Thymus (tissue), 11 donors: ENCODE results near the gene MRPL27. TPM values are rescaled to one million over a fixed set of nuclear protein-coding genes. Genes with fewer than 3 reads are reported as not detected.

Experiments used
- DNase-seq, 9 donors: peaks; one replicate each; pipeline ENCODE4 v3.0.0-alpha.2; 2013; ENCODE audit warnings: low spot score in 9 of 9, low read depth in 6 of 9, missing footprints in 1 of 9
- H3K27ac ChIP-seq, 2 donors: one replicate each; pipeline ENCODE4 v1.5.1; 2013; ENCODE audit warnings: control low read depth in 1 of 2, low read depth in 1 of 2, low read length in 1 of 2, mild to moderate bottlenecking in 1 of 2, moderate library complexity in 1 of 2
- H3K27me3 ChIP-seq, 2 donors: one replicate each; pipeline ENCODE4 v1.5.1; 2013; ENCODE audit warnings: low read length in 1 of 2; ENCODE audit not compliant: control insufficient read depth in 2 of 2, insufficient read depth in 1 of 2
- H3K36me3 ChIP-seq, 2 donors: one replicate each; pipeline ENCODE4 v1.5.1; 2013; ENCODE audit warnings: low read length in 1 of 2, mild to moderate bottlenecking in 1 of 2, moderate library complexity in 1 of 2; ENCODE audit not compliant: control insufficient read depth in 2 of 2, insufficient read depth in 2 of 2
- H3K4me1 ChIP-seq, 2 donors: one replicate each; pipeline ENCODE4 v1.5.1; 2013; ENCODE audit warnings: low read length in 2 of 2; ENCODE audit not compliant: control insufficient read depth in 2 of 2, insufficient read depth in 2 of 2
- H3K4me3 ChIP-seq, 2 donors: one replicate each; pipeline ENCODE4 v1.5.1; 2013; ENCODE audit warnings: low read length in 2 of 2, control low read depth in 1 of 2, mild to moderate bottlenecking in 1 of 2
- H3K9me3 ChIP-seq, 2 donors: one replicate each; pipeline ENCODE4 v1.5.1; 2013; ENCODE audit warnings: low read length in 1 of 2, mild to moderate bottlenecking in 1 of 2; ENCODE audit not compliant: control insufficient read depth in 2 of 2, insufficient read depth in 1 of 2
- WGBS: extraction: QIAGEN DNeasy Blood & Tissue Kit; methylation state at CpG from one replicate; pipeline ENCODE4 v1.1.7; 2013; 5-methylcytosine and 5-hydroxymethylcytosine counted together
- polyA plus RNA-seq: library from polyadenylated mRNA; stranded (reverse); fragments of 200-250 nt; gene quantifications from one replicate; pipeline ENCODE4 v1.2.3, GENCODE V29; 2013
- total RNA-seq: library from RNA; stranded (reverse); fragments of 120-200 nt; gene quantifications from one replicate; pipeline ENCODE4 v1.2.4, GENCODE V29; 2013
- donor health status: healthy.

Gene MRPL27
- total and polyA plus RNA-seq, 2 donors = 69.2 to 85.9 TPM

GRCh38 chr17:50359005-50359699 lies 13.8 kb downstream of the MRPL27 start:
- Histone ChIP-seq H3K36me3 (peaks cover 67 to 76% of the 10 kb centered on the region in 2 donors), H3K9me3 (no peaks in the 10 kb centered on the region), H3K4me1 (peaks cover 0 to 22% of the 10 kb centered on the region in 2 donors), H3K4me3 (no peak overlapping the region), H3K27me3 (no peaks in the 10 kb centered on the region), H3K27ac (no peak overlapping the region)
- WGBS = 95% methylated on average over 5 of the region's 5 CpGs
- no peak for DNase-seq

DNA sequence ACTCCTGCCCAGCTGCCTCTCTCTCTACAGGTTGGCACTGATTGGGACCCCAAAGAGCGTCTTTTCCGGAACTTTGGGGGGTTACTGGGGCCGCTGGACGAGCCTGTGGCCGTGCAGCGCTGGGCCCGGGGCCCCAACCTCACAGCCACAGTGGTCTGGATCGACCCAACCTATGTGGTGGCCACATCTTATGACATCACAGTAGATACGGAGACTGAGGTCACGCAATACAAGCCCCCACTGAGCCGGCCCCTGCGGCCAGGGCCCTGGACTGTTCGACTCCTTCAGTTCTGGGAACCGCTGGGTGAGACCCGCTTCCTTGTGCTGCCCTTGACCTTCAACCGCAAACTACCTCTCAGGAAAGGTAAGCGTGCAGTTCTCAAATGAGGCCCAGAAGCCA lies 14.8 kb downstream of the MRPL27 start:
- WGBS = 98% methylated on average over 17 of the region's 17 CpGs
- DNase-seq = no peak
- no peak overlapping the region for H3K27ac ChIP-seq
- H3K9me3 ChIP-seq = no peaks in the 10 kb centered on the region
- H3K36me3 ChIP-seq = peaks cover 73 to 80% of the 10 kb centered on the region in 2 donors
- H3K27me3 ChIP-seq = no peaks in the 10 kb centered on the region
- no peak overlapping the region for H3K4me3 ChIP-seq
- H3K4me1 ChIP-seq = peaks cover 0 to 22% of the 10 kb centered on the region in 2 donors

DNA sequence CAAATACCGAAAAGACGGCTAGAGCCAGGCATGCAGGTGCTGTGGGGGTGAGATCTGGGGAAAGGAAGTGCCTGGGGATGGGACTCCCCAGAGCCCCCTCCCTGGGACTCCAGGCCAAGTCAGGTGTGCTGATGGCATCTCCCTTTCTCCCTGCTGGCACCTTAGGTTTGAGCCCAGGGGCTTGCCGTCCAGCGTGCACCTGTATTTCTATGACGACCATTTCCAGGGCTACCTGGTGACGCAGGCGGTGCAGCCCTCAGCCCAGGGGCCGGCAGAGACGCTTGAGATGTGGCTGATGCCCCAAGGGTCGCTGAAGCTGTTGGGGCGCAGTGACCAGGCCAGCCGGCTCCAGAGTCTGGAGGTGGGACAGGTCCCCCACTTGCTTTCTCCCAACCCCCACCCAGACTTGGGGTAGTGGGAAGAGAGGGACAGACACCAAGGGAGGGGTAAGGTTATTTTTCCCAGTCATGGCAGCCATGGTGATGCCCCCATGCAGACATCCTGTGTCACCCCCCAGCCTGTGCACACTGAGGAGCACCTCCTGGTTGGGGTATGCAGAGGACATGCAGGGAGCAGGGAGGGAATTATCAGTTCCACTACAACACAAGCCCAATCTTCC lies 16.0 kb downstream of the MRPL27 start:
- no peaks in the 10 kb centered on the region for H3K9me3 ChIP-seq
- H3K27ac ChIP-seq = no peak overlapping the region
- 98% methylated on average over 12 of the region's 12 CpGs for WGBS
- H3K4me1 ChIP-seq = peaks cover 0 to 22% of the 10 kb centered on the region in 2 donors
- H3K4me3 ChIP-seq = no peak overlapping the region
- no peaks in the 10 kb centered on the region for H3K27me3 ChIP-seq
- no peak for DNase-seq
- H3K36me3 ChIP-seq = peaks cover 79 to 90% of the 10 kb centered on the region in 2 donors

GRCh38 chr17:50356418-50356817 lies 16.6 kb downstream of the MRPL27 start:
- Histone ChIP-seq H3K36me3 (peaks cover 77 to 88% of the 10 kb centered on the region in 2 donors), H3K27me3 (no peaks in the 10 kb centered on the region), H3K4me1 (peaks cover 0 to 16% of the 10 kb centered on the region in 2 donors), H3K4me3 (no peak overlapping the region), H3K27ac (no peak overlapping the region), H3K9me3 (no peaks in the 10 kb centered on the region)
- 98% methylated on average over 12 of the region's 12 CpGs for WGBS
- DNase-seq = no peak

- DNase-seq = no peak
- peaks cover 0 to 11% of the 10 kb centered on the region in 2 donors for H3K4me1 ChIP-seq
- WGBS = 95% methylated on average over 20 of the region's 20 CpGs
- no peaks in the 10 kb centered on the region for H3K27me3 ChIP-seq
- H3K4me3 ChIP-seq = no peak overlapping the region
- H3K36me3 ChIP-seq = peaks cover 73 to 84% of the 10 kb centered on the region in 2 donors
- H3K27ac ChIP-seq = no peak overlapping the region
- no peaks in the 10 kb centered on the region for H3K9me3 ChIP-seq
These were observed 17.2 kb downstream of the MRPL27 start for GRCh38 chr17:50355701-50356341.

DNA sequence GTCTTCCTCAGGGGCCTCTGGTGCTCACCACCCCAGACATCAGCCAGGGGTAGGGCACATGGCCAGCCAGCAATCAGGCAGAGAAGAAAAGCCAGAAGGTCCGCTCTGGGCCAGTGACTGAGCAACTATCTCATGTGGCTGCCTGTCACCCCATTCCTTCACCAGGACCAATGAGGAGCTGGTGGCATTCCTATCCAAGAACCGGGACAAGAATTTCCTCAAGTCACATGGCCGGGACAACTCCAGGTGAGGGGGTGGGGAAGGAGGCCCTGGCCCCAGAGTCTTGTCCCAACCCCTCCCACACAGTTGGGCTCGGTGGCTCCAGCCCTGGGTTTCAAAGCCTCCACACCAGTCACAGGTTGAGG lies 17.7 kb downstream of the MRPL27 start:
- no peaks in the 10 kb centered on the region for H3K9me3 ChIP-seq
- peaks cover 70 to 81% of the 10 kb centered on the region in 2 donors for H3K36me3 ChIP-seq
- no peak for DNase-seq
- no peaks in the 10 kb centered on the region for H3K27me3 ChIP-seq
- no peak overlapping the region for H3K4me3 ChIP-seq
- H3K4me1 ChIP-seq = peaks cover 0 to 7% of the 10 kb centered on the region in 2 donors
- WGBS = 95% methylated on average over 4 of the region's 4 CpGs
- no peak overlapping the region for H3K27ac ChIP-seq

GRCh38 chr17:50354776-50355175 lies 18.2 kb downstream of the MRPL27 start:
- DNase-seq = no peak
- no peak overlapping the region for H3K27ac ChIP-seq
- no peaks in the 10 kb centered on the region for H3K9me3 ChIP-seq
- no peak overlapping the region for H3K4me3 ChIP-seq
- H3K27me3 ChIP-seq = no peaks in the 10 kb centered on the region
- peaks cover 0 to 3% of the 10 kb centered on the region in 2 donors for H3K4me1 ChIP-seq
- 98% methylated on average over 13 of the region's 13 CpGs for WGBS
- peaks cover 65 to 75% of the 10 kb centered on the region in 2 donors for H3K36me3 ChIP-seq

GRCh38 chr17:50354198-50354597 lies 18.8 kb downstream of the MRPL27 start:
- Histone ChIP-seq H3K4me1 (no peaks in the 10 kb centered on the region), H3K27ac (no peak overlapping the region), H3K4me3 (no peak overlapping the region), H3K27me3 (no peaks in the 10 kb centered on the region), H3K9me3 (no peaks in the 10 kb centered on the region), H3K36me3 (peaks cover 59 to 69% of the 10 kb centered on the region in 2 donors)
- 96% methylated on average over 15 of the region's 15 CpGs for WGBS
- DNase-seq = no peak

- DNase-seq = no peak
- no peaks in the 10 kb centered on the region for H3K4me1 ChIP-seq
- no peaks in the 10 kb centered on the region for H3K9me3 ChIP-seq
- 98% methylated on average over 27 of the region's 27 CpGs for WGBS
- peaks cover 54 to 64% of the 10 kb centered on the region in 2 donors for H3K36me3 ChIP-seq
- no peak overlapping the region for H3K27ac ChIP-seq
- no peaks in the 10 kb centered on the region for H3K27me3 ChIP-seq
- H3K4me3 ChIP-seq = no peak overlapping the region
These were observed 19.3 kb downstream of the MRPL27 start for GRCh38 chr17:50353600-50354195.
